Loucy (cell line): ENCODE measurements around the gene DNAI7.

Experiments used
- H2AFZ ChIP-seq: fragments of 200-600 bp; sonication (generic); 2 replicates; pipeline ENCODE4 v1.6.0; 2016; ENCODE audit warnings: antibody characterized with exemption, mild to moderate bottlenecking, low read length, moderate library complexity
- H3F3A ChIP-seq: fragments of 200-600 bp; 2 replicates; pipeline ENCODE4 v1.6.0; 2016; ENCODE audit warnings: antibody characterized with exemption, low read depth, mild to moderate bottlenecking
- H3K27me3 ChIP-seq: fragments of 200-600 bp; sonication (generic); 2 replicates; pipeline ENCODE4 v1.6.1; 2014; ENCODE audit warnings: low read length, mild to moderate bottlenecking; ENCODE audit not compliant: insufficient read depth, poor library complexity, severe bottlenecking
- H3K36me3 ChIP-seq: fragments of 200-600 bp; sonication (generic); 2 replicates; pipeline ENCODE4 v1.6.1; 2016; ENCODE audit warnings: low read length; ENCODE audit not compliant: insufficient read depth
- H3K4me1 ChIP-seq: fragments of 200-600 bp; sonication (generic); 2 replicates; pipeline ENCODE4 v1.5.1; 2014; ENCODE audit warnings: low read length, mild to moderate bottlenecking; ENCODE audit not compliant: insufficient read depth, poor library complexity, severe bottlenecking
- H3K4me2 ChIP-seq: fragments of 200-600 bp; sonication (generic); 2 replicates; pipeline ENCODE4 v1.6.0; 2014; ENCODE audit warnings: antibody characterized with exemption, low read length, low read depth, mild to moderate bottlenecking; ENCODE audit not compliant: poor library complexity, severe bottlenecking
- H3K4me3 ChIP-seq: fragments of 200-600 bp; sonication (generic); 2 replicates; pipeline ENCODE4 v1.5.1; 2014; ENCODE audit warnings: low read length, mild to moderate bottlenecking, mixed read lengths; ENCODE audit not compliant: poor library complexity, severe bottlenecking
- H3K79me2 ChIP-seq: fragments of 200-600 bp; sonication (generic); 2 replicates; pipeline ENCODE4 v1.6.1; 2014; ENCODE audit warnings: low read length; ENCODE audit not compliant: insufficient read depth
- H3K9ac ChIP-seq: fragments of 200-600 bp; sonication (generic); 2 replicates; pipeline ENCODE4 v1.6.0; 2014; ENCODE audit warnings: mild to moderate bottlenecking, low read depth, low read length, moderate library complexity; ENCODE audit not compliant: poor library complexity, severe bottlenecking
- H3K9me2 ChIP-seq: fragments of 200-600 bp; sonication (generic); replicated peaks from 2 replicates; pipeline ENCODE4 v1.6.1; 2016; ENCODE audit warnings: low read depth, low read length, mixed read lengths
- H3K9me3 ChIP-seq: fragments of 200-600 bp; sonication (generic); 2 replicates; pipeline ENCODE4 v1.6.1; 2014; ENCODE audit warnings: mild to moderate bottlenecking, antibody characterized with exemption, low read length, low read depth; ENCODE audit not compliant: insufficient read depth
- H4K20me1 ChIP-seq: fragments of 200-600 bp; sonication (generic); 2 replicates; pipeline ENCODE4 v1.6.0; 2014; ENCODE audit warnings: antibody characterized with exemption, low read length, mild to moderate bottlenecking; ENCODE audit not compliant: insufficient read depth, poor library complexity, severe bottlenecking
- EZH2phosphoT487 ChIP-seq: fragments of 200-600 bp; IDR thresholded peaks from 2 replicates; pipeline ENCODE4 v1.6.1; 2018; ENCODE audit warnings: antibody characterized with exemption, mild to moderate bottlenecking, moderate library complexity, borderline replicate concordance
- TF ChIP-seq, protein P1 (sequence below): fragments of 200-600 bp; sonication (generic); conservative IDR thresholded peaks from 2 replicates; pipeline ENCODE4 v1.5.1; 2014; ENCODE audit warnings: mild to moderate bottlenecking, antibody characterized with exemption, low read length

The DNAI7 gene

DNA sequence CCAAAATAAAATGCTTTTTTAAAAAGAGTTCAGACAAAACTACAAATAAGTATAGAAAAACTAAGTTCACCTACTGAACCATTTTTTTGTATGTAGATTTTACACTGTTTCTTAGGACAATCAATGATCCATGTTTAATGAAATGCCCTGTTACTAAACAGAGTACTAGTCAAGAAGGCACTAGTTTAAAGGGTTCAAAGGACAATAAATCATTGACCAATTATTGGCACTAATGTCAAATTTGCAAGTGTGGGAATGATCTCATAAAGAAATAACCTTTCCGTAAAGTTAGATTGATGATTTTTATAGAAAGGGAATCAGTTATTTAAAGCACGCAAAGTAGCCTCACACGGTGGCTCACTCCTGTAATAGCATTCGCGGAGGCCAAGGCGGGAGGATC lies 4.2 kb downstream of the DNAI7 start:
- Histone ChIP-seq H3K9me3 (no peaks in the 10 kb centered on the region), H3K9ac (no peak overlapping the region), H4K20me1 (no peaks in the 10 kb centered on the region), H2AFZ (no peak overlapping the region), H3K4me3 (no peak overlapping the region), H3K27me3 (no peaks in the 10 kb centered on the region), H3K4me1 (peaks cover 5% of the 10 kb centered on the region), H3K4me2 (no peak overlapping the region), H3K79me2 (peaks cover 3% of the 10 kb centered on the region), H3K36me3 (no peaks in the 10 kb centered on the region), H3K9me2 (no peaks in the 10 kb centered on the region), H3F3A (no peaks in the 10 kb centered on the region)
- TF ChIP-seq, protein P1, sequence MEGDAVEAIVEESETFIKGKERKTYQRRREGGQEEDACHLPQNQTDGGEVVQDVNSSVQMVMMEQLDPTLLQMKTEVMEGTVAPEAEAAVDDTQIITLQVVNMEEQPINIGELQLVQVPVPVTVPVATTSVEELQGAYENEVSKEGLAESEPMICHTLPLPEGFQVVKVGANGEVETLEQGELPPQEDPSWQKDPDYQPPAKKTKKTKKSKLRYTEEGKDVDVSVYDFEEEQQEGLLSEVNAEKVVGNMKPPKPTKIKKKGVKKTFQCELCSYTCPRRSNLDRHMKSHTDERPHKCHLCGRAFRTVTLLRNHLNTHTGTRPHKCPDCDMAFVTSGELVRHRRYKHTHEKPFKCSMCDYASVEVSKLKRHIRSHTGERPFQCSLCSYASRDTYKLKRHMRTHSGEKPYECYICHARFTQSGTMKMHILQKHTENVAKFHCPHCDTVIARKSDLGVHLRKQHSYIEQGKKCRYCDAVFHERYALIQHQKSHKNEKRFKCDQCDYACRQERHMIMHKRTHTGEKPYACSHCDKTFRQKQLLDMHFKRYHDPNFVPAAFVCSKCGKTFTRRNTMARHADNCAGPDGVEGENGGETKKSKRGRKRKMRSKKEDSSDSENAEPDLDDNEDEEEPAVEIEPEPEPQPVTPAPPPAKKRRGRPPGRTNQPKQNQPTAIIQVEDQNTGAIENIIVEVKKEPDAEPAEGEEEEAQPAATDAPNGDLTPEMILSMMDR = no peak
- TF ChIP-seq EZH2phosphoT487 = no peak

GRCh38 chr12:25189656-25190055 lies 5.3 kb downstream of the DNAI7 start:
- Histone ChIP-seq H3K79me2 (no peaks in the 10 kb centered on the region), H3K4me3 (no peak overlapping the region), H3K9ac (no peak overlapping the region), H3K4me2 (no peak overlapping the region), H3K36me3 (no peaks in the 10 kb centered on the region), H3K27me3 (no peaks in the 10 kb centered on the region), H3K4me1 (peaks cover 3% of the 10 kb centered on the region), H3K9me3 (no peaks in the 10 kb centered on the region), H4K20me1 (no peaks in the 10 kb centered on the region), H2AFZ (no peak overlapping the region), H3F3A (no peaks in the 10 kb centered on the region), H3K9me2 (no peaks in the 10 kb centered on the region)
- TF ChIP-seq, protein P1 = no peak
- no peak for TF ChIP-seq EZH2phosphoT487

DNA sequence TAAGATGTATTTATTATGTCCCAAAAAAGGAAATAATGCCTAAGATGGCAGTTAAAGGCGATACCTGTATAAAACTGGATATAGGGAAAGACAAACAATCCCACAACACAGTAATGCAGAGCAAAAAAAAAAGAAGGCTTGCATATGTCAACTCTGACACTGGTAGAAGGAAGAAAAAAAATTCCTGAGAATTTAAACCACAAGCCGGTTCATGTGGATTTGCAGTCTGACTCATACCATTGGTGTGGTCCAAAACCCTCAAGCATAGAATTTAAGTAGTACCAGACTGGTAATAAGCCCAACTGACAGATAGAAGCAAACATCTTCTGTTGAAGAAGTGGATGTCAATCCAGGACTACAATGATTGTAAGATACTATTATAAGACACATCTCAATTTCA lies 7.2 kb downstream of the DNAI7 start:
- H3K9me2 ChIP-seq = no peaks in the 10 kb centered on the region
- H3K36me3 ChIP-seq = no peaks in the 10 kb centered on the region
- H4K20me1 ChIP-seq = no peaks in the 10 kb centered on the region
- H3K27me3 ChIP-seq = no peaks in the 10 kb centered on the region
- no peaks in the 10 kb centered on the region for H3K4me1 ChIP-seq
- no peak overlapping the region for H3K4me2 ChIP-seq
- TF ChIP-seq, protein P1 = no peak
- TF ChIP-seq EZH2phosphoT487 = no peak
- no peak overlapping the region for H3K9ac ChIP-seq
- H3K4me3 ChIP-seq = no peak overlapping the region
- H3F3A ChIP-seq = no peaks in the 10 kb centered on the region
- no peaks in the 10 kb centered on the region for H3K79me2 ChIP-seq
- no peak overlapping the region for H2AFZ ChIP-seq
- no peaks in the 10 kb centered on the region for H3K9me3 ChIP-seq
